ENCODE results near the gene CAMK2D.

CAMK2D gene

GRCh38 chr4:113433536-113434246 is 327.8 kb downstream of the CAMK2D start:
- DNase-seq: no peak
- TF ChIP-seq GATA1 (IDR thresholded peaks at IDR 0.05; ENCODE audit: low read depth, low read length) (no peak), POLR2A (IDR thresholded peaks at IDR 0.05; ENCODE audit: low read length) (no peak)

DNA sequence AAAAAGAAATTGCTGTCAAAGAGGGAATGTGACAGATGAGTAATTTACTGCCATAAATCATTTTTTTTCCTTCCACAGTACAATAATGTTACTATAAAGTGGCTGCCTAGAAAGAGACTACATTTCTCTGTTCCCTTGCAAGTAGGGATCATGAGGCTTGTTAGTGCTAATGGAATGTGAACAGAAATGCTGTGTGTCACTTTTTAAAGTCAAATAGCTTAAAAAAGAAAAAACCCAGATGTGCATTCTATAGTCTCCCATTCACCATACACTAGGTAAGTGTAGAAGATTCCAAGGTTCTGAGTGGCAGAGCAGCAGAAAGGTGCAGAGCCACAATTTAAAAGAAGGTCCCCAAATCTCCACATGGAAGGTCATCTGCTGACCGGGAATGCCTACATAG is 328.4 kb downstream of the CAMK2D start:
- no peak for DNase-seq
- TF ChIP-seq GATA1 (IDR thresholded peaks at IDR 0.05; ENCODE audit: low read depth, low read length): no peak
- TF ChIP-seq POLR2A (IDR thresholded peaks at IDR 0.05; ENCODE audit: low read length): no peak

DNA sequence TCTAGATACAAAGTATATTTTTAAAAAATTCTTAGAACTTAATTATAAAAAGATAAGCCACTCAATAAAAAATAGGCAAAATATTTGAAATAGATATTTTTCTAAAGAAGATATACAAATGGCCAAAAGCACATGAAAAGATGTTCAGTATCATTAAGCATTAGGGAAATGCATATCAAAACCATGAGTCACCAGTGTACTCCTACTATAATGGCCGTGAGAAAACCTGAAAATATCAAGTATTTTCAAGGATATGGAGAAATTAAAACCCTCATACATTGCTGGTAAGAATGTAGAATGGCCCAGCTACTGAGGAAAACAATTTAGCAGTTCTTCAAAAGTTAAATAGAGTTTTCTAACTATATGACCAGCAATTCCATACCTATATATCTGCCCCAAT is 337.9 kb downstream of the CAMK2D start:
- no peak for DNase-seq
- TF ChIP-seq POLR2A (IDR thresholded peaks at IDR 0.05; ENCODE audit: low read length) (no peak), GATA1 (IDR thresholded peaks at IDR 0.05; ENCODE audit: low read depth, low read length) (no peak)

GRCh38 chr4:113420938-113421337 is 340.6 kb downstream of the CAMK2D start:
- TF ChIP-seq POLR2A (IDR thresholded peaks at IDR 0.05; ENCODE audit: low read length): no peak
- no peak for TF ChIP-seq GATA1 (IDR thresholded peaks at IDR 0.05; ENCODE audit: low read depth, low read length)
- DNase-seq: no peak

GRCh38 chr4:113419631-113420030 is 341.9 kb downstream of the CAMK2D start:
- DNase-seq: no peak
- no peak for TF ChIP-seq POLR2A (IDR thresholded peaks at IDR 0.05; ENCODE audit: low read length)
- TF ChIP-seq GATA1 (IDR thresholded peaks at IDR 0.05; ENCODE audit: low read depth, low read length): no peak

DNA sequence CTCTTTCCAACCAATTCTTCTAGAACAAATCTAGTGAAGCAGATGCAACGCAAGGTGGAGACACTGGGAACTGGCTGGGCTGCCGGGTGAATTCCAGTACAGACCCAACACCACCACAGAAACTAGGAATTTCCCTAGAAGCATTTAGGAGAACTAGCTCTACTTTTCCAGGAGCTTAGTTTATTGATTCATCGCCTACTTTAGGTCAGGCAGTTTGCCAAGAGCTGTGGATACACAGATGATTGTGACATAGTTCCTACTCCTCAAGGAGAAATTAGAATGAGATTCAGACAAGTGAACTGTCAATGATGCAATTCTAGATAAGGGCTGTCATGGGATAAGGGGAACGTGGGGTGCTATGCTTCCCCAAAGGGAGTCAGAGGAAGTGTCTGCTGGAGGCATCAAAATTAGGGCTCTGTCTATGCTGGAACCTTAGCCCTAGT is 350.0 kb downstream of the CAMK2D start:
- TF ChIP-seq POLR2A (IDR thresholded peaks at IDR 0.05; ENCODE audit: low read length) (no peak), GATA1 (IDR thresholded peaks at IDR 0.05; ENCODE audit: low read depth, low read length) (no peak)
- DNase-seq: no peak

- TF ChIP-seq GATA1 (IDR thresholded peaks at IDR 0.05; ENCODE audit: low read depth, low read length) (no peak), POLR2A (IDR thresholded peaks at IDR 0.05; ENCODE audit: low read length) (no peak)
Measured at GRCh38 chr4:113410686-113411085, 350.9 kb downstream of the CAMK2D start.

GRCh38 chr4:113409181-113409580 is 352.4 kb downstream of the CAMK2D start:
- DNase-seq: no peak
- TF ChIP-seq GATA1 (IDR thresholded peaks at IDR 0.05; ENCODE audit: low read depth, low read length): no peak
- no peak for TF ChIP-seq POLR2A (IDR thresholded peaks at IDR 0.05; ENCODE audit: low read length)

More at GRCh38 chr4:113410686-113411085, 350.9 kb downstream of the CAMK2D start:
- no peak for DNase-seq

- no peak for DNase-seq
- TF ChIP-seq GATA1 (IDR thresholded peaks at IDR 0.05; ENCODE audit: low read depth, low read length) (no peak), POLR2A (IDR thresholded peaks at IDR 0.05; ENCODE audit: low read length) (no peak)
Measured at GRCh38 chr4:113407409-113407808, 354.1 kb downstream of the CAMK2D start.

DNA sequence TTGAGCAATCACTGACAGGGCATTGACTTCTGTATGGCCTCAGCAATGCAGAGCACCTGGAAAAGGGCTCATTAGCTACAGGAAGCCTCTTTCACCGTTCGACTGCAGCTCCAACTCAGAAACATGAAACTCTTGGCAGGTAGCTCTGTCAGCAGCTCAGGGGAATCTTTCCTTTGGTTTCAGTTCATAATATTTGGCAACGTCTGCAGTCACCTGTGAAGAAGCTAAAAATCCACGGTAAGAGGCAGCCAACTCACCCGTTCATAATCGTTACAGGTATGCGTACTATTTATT is 354.9 kb downstream of the CAMK2D start:
- DNase-seq: no peak
- TF ChIP-seq GATA1 (IDR thresholded peaks at IDR 0.05; ENCODE audit: low read depth, low read length): no peak
- TF ChIP-seq POLR2A (IDR thresholded peaks at IDR 0.05; ENCODE audit: low read length): no peak

DNA sequence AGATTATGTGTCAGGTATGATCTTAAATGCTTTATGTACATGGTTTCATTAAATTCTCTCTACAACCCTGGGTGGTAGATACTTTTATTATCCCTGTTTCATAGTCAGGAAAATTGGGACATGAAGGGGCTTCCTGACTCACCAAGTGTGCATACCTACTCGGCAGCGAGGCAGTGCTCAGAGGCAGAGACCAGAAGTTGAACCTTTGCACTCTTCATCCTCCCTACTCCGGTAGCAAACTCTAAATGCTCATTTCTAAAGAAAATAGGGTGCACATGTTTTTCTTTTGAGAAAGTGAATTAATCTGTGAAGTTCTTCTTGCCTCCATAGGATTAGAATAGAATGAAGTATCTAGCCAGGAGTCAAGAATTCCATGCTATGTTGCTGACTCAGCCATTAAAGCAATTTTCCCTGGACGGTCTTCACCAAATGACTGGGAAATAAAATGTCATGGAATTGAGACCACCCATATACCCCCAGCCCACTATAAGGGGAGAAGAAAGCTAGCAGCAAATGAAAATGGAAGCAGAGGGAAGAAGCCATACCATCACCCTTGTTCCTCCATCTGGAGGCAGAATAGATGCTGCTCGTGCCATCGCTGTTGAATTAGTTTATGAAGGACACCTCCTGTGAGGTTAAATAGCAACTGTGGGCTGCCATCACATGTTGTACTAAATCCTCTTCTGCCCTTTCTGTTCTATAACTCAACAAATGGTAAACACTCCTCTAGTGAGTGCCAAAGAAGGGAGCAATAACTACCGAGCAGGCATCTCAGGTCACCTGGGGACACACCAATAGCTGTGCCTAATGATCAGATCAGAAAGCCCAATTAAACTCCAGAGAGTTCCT is 355.4 kb downstream of the CAMK2D start:
- TF ChIP-seq POLR2A (IDR thresholded peaks at IDR 0.05; ENCODE audit: low read length) (no peak), GATA1 (IDR thresholded peaks at IDR 0.05; ENCODE audit: low read depth, low read length) (no peak)
- no peak for DNase-seq

GRCh38 chr4:113404841-113405240 is 356.7 kb downstream of the CAMK2D start:
- no peak for DNase-seq
- TF ChIP-seq POLR2A (IDR thresholded peaks at IDR 0.05; ENCODE audit: low read length): no peak

- no peak for DNase-seq
- TF ChIP-seq GATA1 (IDR thresholded peaks at IDR 0.05; ENCODE audit: low read depth, low read length): no peak
- TF ChIP-seq POLR2A (IDR thresholded peaks at IDR 0.05; ENCODE audit: low read length): no peak
Measured at GRCh38 chr4:113404167-113404571, 357.4 kb downstream of the CAMK2D start.

Measured in erythroblast (primary cell).